Placental epithelial cell (primary cell): ENCODE measurements around the gene METTL2B. TPM values are rescaled to one million over a fixed set of nuclear protein-coding genes. Genes with fewer than 3 reads are reported as not detected.

Experiments
- small RNA-seq: library from RNA; depleted of rRNA; stranded (forward); fragments of <200 nt; gene quantifications from one replicate; pipeline ENCODE3, GENCODE V24; 2012
- total RNA-seq: library from RNA; depleted of rRNA; stranded (reverse); fragments of >200 nt; gene quantifications from 2 replicates; pipeline ENCODE4 v1.2.3, GENCODE V29; 2012

METTL2B gene, protein sequence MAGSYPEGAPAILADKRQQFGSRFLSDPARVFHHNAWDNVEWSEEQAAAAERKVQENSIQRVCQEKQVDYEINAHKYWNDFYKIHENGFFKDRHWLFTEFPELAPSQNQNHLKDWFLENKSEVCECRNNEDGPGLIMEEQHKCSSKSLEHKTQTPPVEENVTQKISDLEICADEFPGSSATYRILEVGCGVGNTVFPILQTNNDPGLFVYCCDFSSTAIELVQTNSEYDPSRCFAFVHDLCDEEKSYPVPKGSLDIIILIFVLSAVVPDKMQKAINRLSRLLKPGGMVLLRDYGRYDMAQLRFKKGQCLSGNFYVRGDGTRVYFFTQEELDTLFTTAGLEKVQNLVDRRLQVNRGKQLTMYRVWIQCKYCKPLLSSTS
- 12.6 and 29.3 TPM in 2 replicates for total RNA-seq

GRCh38 chr7:128476402-128477335 is at the start of gene METTL2B:
METTL2B (plus strand) TSS chr7:128476748; CDS start chr7:128476766, 18 bp downstream.

GRCh38 chr7:128455543-128456254 is 20.8 kb upstream of the METTL2B start, which contains the start of gene HILPDA:
HILPDA (plus strand) TSS chr7:128455878; CDS start chr7:128457269, 1,391 bp downstream.

Small RNAs within 50 kb of the gene (small RNA-seq; reads per million reads assigned to genes)
- gene AC010655.1 (not detected), gene AC010655.2 (not detected), gene RF00017 (not detected), gene RNU7-54P (not detected)

Other genes starting within 250 kb of the METTL2B start
- gene LEP, start 235.5 kb upstream of the METTL2B start, total RNA-seq, result under 0.01 TPM in 2 replicates
- 7.3 and 12.2 TPM in 2 replicates for gene RBM28, start 132.8 kb upstream of the METTL2B start, total RNA-seq
- 0.39 and 0.98 TPM in 2 replicates for gene PRRT4, start 115.1 kb upstream of the METTL2B start, total RNA-seq
- gene IMPDH1, start 66.8 kb upstream of the METTL2B start, total RNA-seq, result 40.4 and 78.9 TPM in 2 replicates
- gene HILPDA, start 20.9 kb upstream of the METTL2B start, total RNA-seq, result 21.3 and 24.3 TPM in 2 replicates
- 0.76 and 1.2 TPM in 2 replicates for gene GARIN1A, start 195.5 kb downstream of the METTL2B start, total RNA-seq